NCI-H748 (cell line): ENCODE data around the gene ZBTB45.
"Not testable (repeated sequence)": the region's sequence is repeated elsewhere in the genome, so short reads cannot be mapped to it uniquely, and the experiment has no call there.

Experiments used
- DNase-seq: peaks from one replicate; lab custom pipeline; 2025; ENCODE audit not compliant: unreplicated experiment; lab: John Stamatoyannopoulos, UW

Gene ZBTB45

GRCh38 chr19:58476498-58477015 lies 43.1 kb downstream of the ZBTB45 start:
- DNase-seq = peak; percentile 55

GRCh38 chr19:58475714-58476497 lies 43.7 kb downstream of the ZBTB45 start, which contains the start of gene ZNF446:
Gene ZNF446 (plus strand): TSS chr19:58476352. CDS start chr19:58477219, 867 bp downstream.
- DNase-seq = peak; percentile 99

GRCh38 chr19:58474997-58475713 lies 44.5 kb downstream of the ZBTB45 start:
- no peak for DNase-seq

GRCh38 chr19:58474291-58474996 lies 45.2 kb downstream of the ZBTB45 start:
- DNase-seq = no peak

- DNase-seq = no peak
These were observed 45.8 kb downstream of the ZBTB45 start for GRCh38 chr19:58473775-58474174.

GRCh38 chr19:58471736-58472135 lies 47.9 kb downstream of the ZBTB45 start:
- no peak for DNase-seq

- not testable (repeated sequence) for DNase-seq
These were observed 48.6 kb downstream of the ZBTB45 start for GRCh38 chr19:58470837-58471543.

- DNase-seq = no peak
These were observed 50.2 kb downstream of the ZBTB45 start for GRCh38 chr19:58469241-58470013.

- DNase-seq = no peak
These were observed 51.3 kb downstream of the ZBTB45 start for GRCh38 chr19:58468216-58468839.

- peak; percentile 99 for DNase-seq
These were observed 52.6 kb downstream of the ZBTB45 start, which contains the start of gene ZNF324 for GRCh38 chr19:58466760-58467589. Gene ZNF324 (plus strand): TSS chr19:58467080. CDS start chr19:58469186, 2,106 bp downstream.

GRCh38 chr19:58466089-58466759 lies 53.4 kb downstream of the ZBTB45 start:
- no peak for DNase-seq
